HFF-Myc (cell line): ENCODE data around the gene BSPRY.
"Not testable (repeated sequence)": the region's sequence is repeated elsewhere in the genome, so short reads cannot be mapped to it uniquely, and the experiment has no call there.

Source experiments
- DNase-seq: peaks from one replicate; pipeline ENCODE4 v3.0.0-alpha.2; 2011; ENCODE audit warnings: low read depth; ENCODE audit errors: extremely low read depth
- H3K4me3 ChIP-seq: replicated peaks from 2 replicates; pipeline ENCODE4 v1.5.1; 2011; ENCODE audit warnings: low read depth, mild to moderate bottlenecking, control low read depth, low read length
- TF ChIP-seq, protein P1 (sequence below): IDR thresholded peaks from 2 replicates; pipeline ENCODE4 v1.5.1; 2012; ENCODE audit warnings: mild to moderate bottlenecking, low read depth, low read length, control low read depth; ENCODE audit errors: missing control alignments

Gene BSPRY

GRCh38 chr9:113356686-113357292 is 7.4 kb downstream of the BSPRY start:
- no peak for DNase-seq
- TF ChIP-seq, protein P1, sequence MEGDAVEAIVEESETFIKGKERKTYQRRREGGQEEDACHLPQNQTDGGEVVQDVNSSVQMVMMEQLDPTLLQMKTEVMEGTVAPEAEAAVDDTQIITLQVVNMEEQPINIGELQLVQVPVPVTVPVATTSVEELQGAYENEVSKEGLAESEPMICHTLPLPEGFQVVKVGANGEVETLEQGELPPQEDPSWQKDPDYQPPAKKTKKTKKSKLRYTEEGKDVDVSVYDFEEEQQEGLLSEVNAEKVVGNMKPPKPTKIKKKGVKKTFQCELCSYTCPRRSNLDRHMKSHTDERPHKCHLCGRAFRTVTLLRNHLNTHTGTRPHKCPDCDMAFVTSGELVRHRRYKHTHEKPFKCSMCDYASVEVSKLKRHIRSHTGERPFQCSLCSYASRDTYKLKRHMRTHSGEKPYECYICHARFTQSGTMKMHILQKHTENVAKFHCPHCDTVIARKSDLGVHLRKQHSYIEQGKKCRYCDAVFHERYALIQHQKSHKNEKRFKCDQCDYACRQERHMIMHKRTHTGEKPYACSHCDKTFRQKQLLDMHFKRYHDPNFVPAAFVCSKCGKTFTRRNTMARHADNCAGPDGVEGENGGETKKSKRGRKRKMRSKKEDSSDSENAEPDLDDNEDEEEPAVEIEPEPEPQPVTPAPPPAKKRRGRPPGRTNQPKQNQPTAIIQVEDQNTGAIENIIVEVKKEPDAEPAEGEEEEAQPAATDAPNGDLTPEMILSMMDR: no peak
- no peak overlapping the region for H3K4me3 ChIP-seq

GRCh38 chr9:113359385-113359784 is 10.0 kb downstream of the BSPRY start:
- DNase-seq: no peak
- TF ChIP-seq, protein P1: no peak
- H3K4me3 ChIP-seq: no peak overlapping the region

GRCh38 chr9:113360242-113360842 is 11.0 kb downstream of the BSPRY start:
- TF ChIP-seq, protein P1: no peak
- DNase-seq: no peak
- no peak overlapping the region for H3K4me3 ChIP-seq

DNA sequence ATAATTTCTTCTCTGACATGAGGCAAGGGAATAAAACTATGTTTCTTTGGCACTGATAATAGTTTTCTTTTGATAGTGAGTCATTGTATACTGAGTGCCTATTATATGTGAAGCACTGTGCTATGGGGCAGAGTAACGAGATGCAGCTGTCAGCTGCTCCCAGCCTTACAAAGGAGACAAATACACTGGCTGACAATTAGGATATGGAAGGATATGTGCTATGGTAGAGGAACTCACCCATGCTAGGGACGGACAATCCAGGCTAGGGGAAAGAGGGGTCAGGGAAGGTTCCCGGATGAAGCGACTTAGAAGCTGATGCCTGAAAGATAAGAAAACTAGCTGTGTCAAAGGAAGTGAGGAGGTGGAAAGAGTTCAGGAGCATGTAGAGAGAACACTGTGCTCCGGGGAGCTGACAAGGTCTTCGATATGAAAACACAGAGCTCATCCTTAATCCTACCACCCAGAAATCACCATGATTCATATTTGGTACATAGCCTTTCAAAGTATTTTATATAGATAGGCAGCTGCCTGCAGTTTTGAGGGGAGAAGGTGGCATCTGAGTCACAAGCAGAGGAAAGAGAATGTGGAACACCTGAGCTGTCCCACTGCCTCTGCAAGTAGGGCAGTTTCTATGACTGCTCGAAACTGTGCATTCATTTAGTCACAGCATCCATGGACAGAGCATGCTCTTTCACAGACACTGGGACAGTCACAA is 12.1 kb downstream of the BSPRY start:
- DNase-seq: no peak
- TF ChIP-seq, protein P1: no peak

GRCh38 chr9:113363336-113363735 is 14.0 kb downstream of the BSPRY start:
- H3K4me3 ChIP-seq: no peak overlapping the region
- TF ChIP-seq, protein P1: no peak
- no peak for DNase-seq

More for the DNA sequence above, 12.1 kb downstream of the BSPRY start:
- H3K4me3 ChIP-seq: no peak overlapping the region

DNA sequence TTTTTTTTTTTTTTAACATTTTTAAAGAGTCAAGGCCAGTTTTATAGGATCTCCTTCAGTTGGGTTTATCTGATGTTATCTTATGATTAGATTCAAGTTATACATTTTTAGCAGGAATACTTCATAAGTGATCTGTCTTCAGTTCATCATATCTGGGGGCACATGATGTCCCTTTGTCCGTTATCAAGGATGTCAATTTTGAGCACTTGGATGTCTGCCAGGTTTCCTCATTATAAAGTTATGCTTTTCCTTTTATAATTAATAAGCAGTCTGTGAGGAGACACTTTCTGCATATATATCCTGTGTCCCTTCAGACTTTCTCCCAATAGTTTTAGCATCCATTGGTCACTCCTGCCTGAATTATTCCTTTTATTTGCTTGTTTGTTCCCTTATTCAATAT is 15.6 kb downstream of the BSPRY start:
- DNase-seq: no peak
- no peak overlapping the region for H3K4me3 ChIP-seq
- TF ChIP-seq, protein P1: no peak

DNA sequence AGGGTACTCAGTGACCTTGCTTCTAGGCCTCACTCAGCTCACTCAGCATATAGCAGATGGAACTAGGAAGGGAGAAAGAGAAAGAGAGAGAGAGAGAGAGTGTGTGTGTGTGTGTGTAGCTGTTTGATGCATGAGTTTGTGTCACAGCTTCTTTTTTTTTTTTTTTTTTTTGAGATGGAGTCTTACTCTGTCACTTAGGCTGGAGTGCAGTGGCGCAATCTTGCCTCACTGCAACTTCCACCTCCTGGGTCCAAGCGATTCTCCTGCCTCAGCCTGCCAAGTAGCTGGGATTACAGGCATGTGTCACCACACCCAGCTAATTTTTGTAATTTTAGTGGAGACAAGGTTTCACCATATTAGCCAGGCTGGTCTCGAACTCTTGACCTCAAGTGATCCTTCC is 16.3 kb downstream of the BSPRY start:
- DNase-seq, H3K4me3 ChIP-seq: not testable (repeated sequence)
